Tibial nerve (tissue), 4 donors: ENCODE data around the gene ZDHHC4. TPM values are rescaled to one million over a fixed set of nuclear protein-coding genes. Genes with fewer than 3 reads are reported as not detected.
"Not testable (repeated sequence)": the region's sequence is repeated elsewhere in the genome, so short reads cannot be mapped to it uniquely, and the experiment has no call there.

Experiments
- DNase-seq, 2 donors: peaks; one replicate each; pipeline ENCODE4 v3.0.0-alpha.2; 2019; ENCODE audit warnings: low spot score in 2 of 2
- H3K27ac ChIP-seq, 4 donors: fragments of 200-600 bp; sonication (generic) in 3 of 4; one replicate each; pipeline ENCODE4 v1.5.1; 2017 to 2019; ENCODE audit warnings: mild to moderate bottlenecking in 1 of 4
- H3K27me3 ChIP-seq, 2 donors: fragments of 200-600 bp; sonication (generic) in 1 of 2; one replicate each; pipeline versions ENCODE4 v1.5.1 to v1.6.0; 2017 to 2019
- H3K36me3 ChIP-seq, 3 donors: fragments of 200-600 bp; sonication (generic); one replicate each; pipeline ENCODE4 v1.5.1; 2018 to 2019
- H3K4me1 ChIP-seq, 4 donors: fragments of 200-600 bp; sonication (generic) in 3 of 4; one replicate each; pipeline ENCODE4 v1.5.1; 2017 to 2019
- H3K4me3 ChIP-seq, 4 donors: fragments of 200-600 bp; sonication (generic) in 3 of 4; one replicate each; pipeline ENCODE4 v1.5.1; 2017 to 2019; ENCODE audit warnings: mild to moderate bottlenecking in 1 of 4, moderate library complexity in 1 of 4
- H3K9me3 ChIP-seq, 4 donors: fragments of 200-600 bp; sonication (generic) in 3 of 4; one replicate each; pipeline ENCODE4 v1.5.1; 2017 to 2019
- CTCF ChIP-seq, 5 experiments: fragments of 200-600 bp in 3 of 5; fragments of 450-650 bp in 2 of 5; sonication (generic) in 3 of 5; IDR thresholded peaks; one replicate each; pipeline ENCODE4 v1.5.1; 2016 to 2019; ENCODE audit warnings: antibody characterized with exemption in 5 of 5, mild to moderate bottlenecking in 3 of 5, moderate library complexity in 2 of 5
- EP300 ChIP-seq, 2 donors: sonication (generic); formaldehyde crosslinking; IDR thresholded peaks; one replicate each; pipeline ENCODE4 v1.6.1; 2017; ENCODE audit warnings: antibody characterized with exemption in 2 of 2, mild to moderate bottlenecking in 1 of 2
- POLR2A ChIP-seq, 2 donors: fragments of 450-650 bp; IDR thresholded peaks; one replicate each; pipeline ENCODE4 v1.6.1; 2017; ENCODE audit warnings: antibody characterized with exemption in 2 of 2, mild to moderate bottlenecking in 2 of 2, moderate library complexity in 2 of 2
- WGBS, 2 donors: methylation state at CpG; one replicate each; pipeline ENCODE4 v1.1.5; 2018; 5-methylcytosine and 5-hydroxymethylcytosine counted together
- total RNA-seq, 4 donors: library from RNA; depleted of rRNA; stranded (reverse); fragments of >200 nt; gene quantifications; one replicate each; pipeline ENCODE4 v1.1.0, GENCODE V29; 2016

ZDHHC4 gene
- total RNA-seq, 4 donors from 2014 or later, result 38.1 to 48.3 (median 43.2) TPM

GRCh38 chr7:6578114-6579084, 1.1 kb downstream of the ZDHHC4 start:
- TF ChIP-seq CTCF (IDR thresholded peaks at IDR 0.05), result no peak
- TF ChIP-seq EP300 (IDR thresholded peaks at IDR 0.05), result no peak
- TF ChIP-seq POLR2A (IDR thresholded peaks at IDR 0.05), result no peak
- Histone ChIP-seq H3K4me1 (peaks cover 0 to 4% (median 0%) of the 10 kb centered on the region in 4 donors), H3K36me3 (peaks cover 0 to 42% (median 9%) of the 10 kb centered on the region in 3 donors), H3K27ac (peak overlapping the region in 3 of 4 donors; percentile 94 to 97 (median 95)), H3K9me3 (no peaks in the 10 kb centered on the region), H3K4me3 (peak overlapping the region in 3 of 4 donors; percentile 67 to 96 (median 89)), H3K27me3 (no peaks in the 10 kb centered on the region)
- DNase-seq, result no peak
- WGBS, 2 donors, result 88 to 90% methylated on average over 18 of the region's 18 CpGs

DNA sequence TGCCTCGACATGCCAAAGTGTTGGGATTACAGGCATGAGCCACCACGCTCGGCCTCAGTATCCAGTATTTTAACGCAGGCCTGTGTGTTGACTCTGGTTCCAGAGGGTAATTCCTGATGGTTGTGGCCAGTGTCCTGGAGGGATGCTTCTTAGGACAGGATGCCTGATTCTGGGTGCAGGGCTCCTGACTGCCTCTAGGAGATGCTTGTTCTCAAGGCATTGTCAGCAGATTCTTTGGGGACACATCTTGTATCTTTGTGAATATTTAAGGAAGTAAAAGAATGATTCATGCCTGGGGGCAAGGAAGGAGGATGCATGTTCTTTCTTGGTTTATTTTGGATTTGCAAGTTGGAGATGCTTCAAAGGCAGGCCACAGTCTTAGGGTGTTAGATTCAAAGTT, 2.2 kb downstream of the ZDHHC4 start:
- no peak for DNase-seq
- Histone ChIP-seq H3K27ac (no peak overlapping the region), H3K4me3 (no peak overlapping the region), H3K4me1 (peaks cover 0 to 4% (median 0%) of the 10 kb centered on the region in 4 donors), H3K27me3 (no peaks in the 10 kb centered on the region), H3K36me3 (peaks cover 0 to 51% (median 14%) of the 10 kb centered on the region in 3 donors), H3K9me3 (no peaks in the 10 kb centered on the region)
- TF ChIP-seq POLR2A (IDR thresholded peaks at IDR 0.05) (no peak), CTCF (IDR thresholded peaks at IDR 0.05) (peak in 1 of 5 experiments; percentile 20)
- WGBS, 2 donors, result 94 to 96% methylated on average over 4 of the region's 4 CpGs

DNA sequence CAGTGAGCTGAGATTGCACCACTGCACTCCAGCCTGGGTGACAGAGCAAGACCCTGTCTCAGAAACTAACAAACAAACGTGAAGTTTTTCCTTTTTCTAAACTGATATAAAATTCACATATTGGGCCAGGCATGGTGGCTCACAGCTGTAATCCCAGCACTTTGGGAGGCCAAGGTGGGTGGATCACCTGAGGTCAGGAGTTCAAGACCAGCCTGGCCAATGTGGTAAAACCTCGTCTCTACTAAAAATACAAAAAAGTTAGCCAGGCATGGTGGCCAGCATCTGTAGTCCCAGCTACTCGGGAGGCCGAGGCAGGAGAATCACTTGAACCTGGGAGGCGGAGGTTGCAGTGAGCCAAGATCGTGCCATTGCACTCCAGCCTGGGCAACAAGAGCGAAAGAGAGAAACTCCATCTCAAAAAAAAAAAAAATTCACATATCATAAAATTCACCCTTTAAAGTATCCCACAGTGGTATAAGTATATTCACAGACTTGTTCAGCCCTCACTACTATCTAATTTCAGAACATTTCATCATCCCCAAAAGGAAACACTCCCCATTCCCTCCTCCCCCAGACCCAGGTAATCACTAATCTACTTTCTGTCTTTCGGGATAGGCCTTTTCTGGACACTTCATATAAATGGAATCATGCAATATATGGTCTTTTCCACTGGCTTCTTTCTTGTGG, 8.6 kb downstream of the ZDHHC4 start:
- H3K9me3 ChIP-seq, DNase-seq, H3K4me3 ChIP-seq, H3K27me3 ChIP-seq, H3K4me1 ChIP-seq, H3K27ac ChIP-seq: not testable (repeated sequence)
- peaks cover 0 to 73% (median 14%) of the 10 kb centered on the region in 3 donors for H3K36me3 ChIP-seq
- WGBS, 2 donors, result 92 to 93% methylated on average over 8 of the region's 8 CpGs

GRCh38 chr7:6588566-6588965, 11.3 kb downstream of the ZDHHC4 start:
- Histone ChIP-seq H3K9me3 (no peaks in the 10 kb centered on the region), H3K36me3 (peaks cover 0 to 68% (median 13%) of the 10 kb centered on the region in 3 donors), H3K4me3 (no peak overlapping the region), H3K27me3 (no peaks in the 10 kb centered on the region), H3K27ac (no peak overlapping the region), H3K4me1 (peaks cover 0 to 25% (median 10%) of the 10 kb centered on the region in 4 donors)
- 84 to 89% methylated on average over 9 of the region's 9 CpGs for WGBS, 2 donors
- TF ChIP-seq POLR2A (IDR thresholded peaks at IDR 0.05) (no peak), CTCF (IDR thresholded peaks at IDR 0.05) (no peak), EP300 (IDR thresholded peaks at IDR 0.05) (no peak)
- no peak for DNase-seq

DNA sequence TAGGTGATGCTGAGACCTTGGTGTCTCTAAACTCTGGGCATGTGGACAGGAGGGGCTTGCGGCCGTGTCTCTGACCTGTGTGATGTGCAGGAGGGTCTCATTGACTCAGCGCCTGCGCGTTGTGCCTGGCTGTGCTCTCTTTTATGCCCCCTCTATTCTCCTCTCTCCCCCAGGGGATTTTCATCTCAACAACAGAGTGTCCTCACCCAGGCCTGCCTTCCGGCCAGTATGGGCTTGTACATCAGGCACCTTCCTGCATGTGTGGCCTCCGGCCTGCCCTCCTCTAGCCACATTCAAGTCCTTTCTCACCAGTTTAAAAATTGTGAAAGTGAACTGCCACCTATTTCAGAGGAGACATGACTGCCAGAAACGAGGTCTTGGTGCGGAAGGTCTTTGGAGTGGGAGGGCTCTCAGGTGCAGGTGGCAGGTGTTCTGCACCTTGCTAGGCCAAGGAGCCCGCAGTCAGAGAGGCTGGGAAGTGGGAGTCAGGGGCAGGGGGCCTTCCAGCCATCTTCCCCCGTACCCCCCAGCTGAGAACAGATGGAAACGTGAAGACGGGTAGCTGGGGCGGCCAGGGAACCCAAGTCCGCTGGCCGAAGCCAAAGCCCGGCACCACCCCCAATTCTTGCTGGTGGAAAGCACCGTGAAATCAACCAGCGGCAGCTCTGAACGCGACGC, 12.0 kb downstream of the ZDHHC4 start:
- Histone ChIP-seq H3K4me3 (peak overlapping the region in 3 of 4 donors; percentile 31 to 87 (median 67)), H3K27ac (peak overlapping the region in 3 of 4 donors; percentile 26 to 86 (median 82)), H3K27me3 (no peaks in the 10 kb centered on the region), H3K4me1 (peaks cover 0 to 25% (median 10%) of the 10 kb centered on the region in 4 donors), H3K36me3 (peaks cover 0 to 69% (median 10%) of the 10 kb centered on the region in 3 donors), H3K9me3 (no peaks in the 10 kb centered on the region)
- WGBS, 2 donors, result 43 to 44% methylated on average over 22 of the region's 22 CpGs
- no peak for DNase-seq
- TF ChIP-seq CTCF (IDR thresholded peaks at IDR 0.05) (no peak), POLR2A (IDR thresholded peaks at IDR 0.05) (no peak), EP300 (IDR thresholded peaks at IDR 0.05) (no peak)
